ENCODE results near the gene GP1BB. TPM values are rescaled to one million over a fixed set of nuclear protein-coding genes. Genes with fewer than 3 reads are reported as not detected.

Gene GP1BB
- total and polyA plus RNA-seq, 2 donors (not counting 3 experiments of a cell fraction or from before 2014, with no cell fraction given): 1.7 to 6.2 TPM

GRCh38 chr22:19733755-19734154 lies 10.4 kb downstream of the GP1BB start:
- H4K20me1 ChIP-seq (replicated peaks; ENCODE audit: control insufficient read depth, extremely low read depth, insufficient read depth, low read length): no peaks in the 10 kb centered on the region
- no peak overlapping the region for H3K9ac ChIP-seq (replicated peaks; ENCODE audit: extremely low read depth, insufficient read depth, low read length)
- CTCF ChIA-PET: interaction anchor here (1.3 kb wide), 1 partner anchor 67 kb away, joined by 4 read pairs; no protein-coding TSS in a partner anchor
- H3K9me3 ChIP-seq (replicated peaks; ENCODE audit: control insufficient read depth, insufficient read depth, low read length): no peaks in the 10 kb centered on the region
- no peak overlapping the region for H2AFZ ChIP-seq (ENCODE audit: low read depth, low read length)
- POLR2A ChIA-PET: no interaction called here
- intact Hi-C loops (cut with micrococcal nuclease) (no loop called here), dilution Hi-C loops (cut with MboI; ENCODE audit: extremely low pct_ligation_motif_present, low sequenced_read_pairs) (no loop called here)
- H3K4me1 ChIP-seq (ENCODE audit: control insufficient read depth, extremely low read depth, insufficient read depth, low read length): peaks cover 3% of the 10 kb centered on the region
- no peak overlapping the region for H3K4me2 ChIP-seq (ENCODE audit: insufficient read depth, low read length)
- no TSS peak for BruUV-seq (replicated peaks)
- no peak overlapping the region for H3K27ac ChIP-seq (ENCODE audit: insufficient read depth, low read depth, low read length)
- no peak for TF ChIP-seq MYC (IDR thresholded peaks at IDR 0.05; ENCODE audit: low read depth, low read length)
- no peak for TF ChIP-seq JUN (IDR thresholded peaks at IDR 0.05; ENCODE audit: borderline replicate concordance, insufficient read depth, insufficient read length, low read depth)
- no peak for TF ChIP-seq GATA2 (IDR thresholded peaks at IDR 0.05; ENCODE audit: insufficient read depth, insufficient read length, low read depth, low read length)
- TF ChIP-seq FOS (IDR thresholded peaks at IDR 0.05; ENCODE audit: borderline replicate concordance, insufficient read depth, low read length): no peak
- no peak for TF ChIP-seq POLR2A (IDR thresholded peaks at IDR 0.05; ENCODE audit: low read depth, low read length)
- TF ChIP-seq CTCF (IDR thresholded peaks at IDR 0.05; ENCODE audit: extremely low read depth in 1 of 2, insufficient read depth in 1 of 2, low read depth in 1 of 2, low read length in 2 of 2): no peak
- no peak for TF ChIP-seq EZH2 (IDR thresholded peaks at IDR 0.05; ENCODE audit: borderline replicate concordance, low read depth, low read length, severe bottlenecking)
- no peak for TF ChIP-seq POLR2AphosphoS5 (IDR thresholded peaks at IDR 0.05; ENCODE audit: insufficient read depth, low read depth, low read length)
- TF ChIP-seq MAX (IDR thresholded peaks at IDR 0.05; ENCODE audit: insufficient read depth, insufficient read length): no peak
- no peaks in the 10 kb centered on the region for H3K9me1 ChIP-seq (replicated peaks; ENCODE audit: control insufficient read depth, extremely low read depth, insufficient read depth, low read length)
- DNase-seq (ENCODE audit: low read depth, low spot score) (no peak), FAIRE-seq (no peak)
- H3K4me3 ChIP-seq (replicated peaks in 1 of 3; ENCODE audit: insufficient read depth in 1 of 3, low read depth in 1 of 3, low read length in 3 of 3): no peak overlapping the region
- no peaks in the 10 kb centered on the region for H3K36me3 ChIP-seq (ENCODE audit: control insufficient read depth in 2 of 2, extremely low read depth in 1 of 2, insufficient read depth in 2 of 2, low read length in 2 of 2)
- no peaks in the 10 kb centered on the region for H3K79me2 ChIP-seq (ENCODE audit: control insufficient read depth, insufficient read depth, low read length)
- H3K27me3 ChIP-seq (ENCODE audit: control insufficient read depth in 2 of 2, insufficient read depth in 2 of 2, low read length in 2 of 2): no peaks in the 10 kb centered on the region

Data from endothelial cell of umbilical vein (primary cell).